Endodermal cell (in vitro differentiated cells): ENCODE measurements around the gene PLEKHO1. TPM values are rescaled to one million over a fixed set of nuclear protein-coding genes. Genes with fewer than 3 reads are reported as not detected.
"Not testable (repeated sequence)": the region's sequence is repeated elsewhere in the genome, so short reads cannot be mapped to it uniquely, and the experiment has no call there.

Experiments
- DNase-seq: peaks from one replicate; pipeline ENCODE4 v3.0.0-alpha.2; 2017
- H3K27ac ChIP-seq: 2 replicates; pipeline ENCODE4 v1.5.1; 2013; ENCODE audit warnings: mild to moderate bottlenecking, low read depth, low read length, moderate library complexity
- H3K27me3 ChIP-seq: 2 replicates; pipeline ENCODE4 v1.6.1; 2013; ENCODE audit warnings: mild to moderate bottlenecking, low read length, moderate library complexity; ENCODE audit not compliant: insufficient read depth, control insufficient read depth, poor library complexity, severe bottlenecking
- H3K36me3 ChIP-seq: 2 replicates; pipeline ENCODE4 v1.7.0; 2013; ENCODE audit warnings: mild to moderate bottlenecking, low read length, moderate library complexity; ENCODE audit not compliant: control insufficient read depth, insufficient read depth
- H3K4me1 ChIP-seq: one replicate; pipeline ENCODE4 v1.7.0; 2013; ENCODE audit warnings: low read length; ENCODE audit not compliant: control insufficient read depth, insufficient read depth
- H3K4me3 ChIP-seq: 2 replicates; pipeline ENCODE4 v1.5.1; 2013; ENCODE audit warnings: mild to moderate bottlenecking, low read length, moderate library complexity
- H3K9ac ChIP-seq: 2 replicates; pipeline ENCODE4 v1.6.1; 2013; ENCODE audit warnings: mild to moderate bottlenecking, low read length, moderate library complexity; ENCODE audit not compliant: poor library complexity, severe bottlenecking; ENCODE audit errors: extremely low read depth
- H3K9me3 ChIP-seq: 2 replicates; pipeline ENCODE4 v1.6.1; 2013; ENCODE audit warnings: mild to moderate bottlenecking, low read length, moderate library complexity; ENCODE audit not compliant: control insufficient read depth
- H3K27ac Mint-ChIP-seq: 2 replicates; pipeline ENCODE4 v1.8.0; 2020; ENCODE audit warnings: mixed read lengths
- H3K27me3 Mint-ChIP-seq: 2 replicates; pipeline ENCODE4 v1.8.0; 2021; ENCODE audit warnings: mild to moderate bottlenecking, mixed read lengths; ENCODE audit not compliant: insufficient read depth
- H3K36me3 Mint-ChIP-seq: 2 replicates; pipeline ENCODE4 v1.8.0; 2020; ENCODE audit warnings: low read depth, mixed read lengths
- H3K4me1 Mint-ChIP-seq: 2 replicates; pipeline ENCODE4 v1.8.0; 2020; ENCODE audit warnings: mixed read lengths
- H3K4me3 Mint-ChIP-seq: 2 replicates; pipeline ENCODE4 v1.8.0; 2020; ENCODE audit warnings: mild to moderate bottlenecking, moderate library complexity, mixed read lengths
- H3K9me3 Mint-ChIP-seq: 2 replicates; pipeline ENCODE4 v1.8.0; 2020; ENCODE audit warnings: mild to moderate bottlenecking, mixed read lengths
- WGBS, 2 experiments: methylation state at CpG; one replicate each; pipeline versions ENCODE4 v1.1.5 to v1.1.7; 2013; ENCODE audit warnings: missing lambda C conversion rate in 2 of 2, mixed read lengths in 1 of 2; ENCODE audit not compliant: insufficient coverage in 1 of 2, insufficient read length in 1 of 2; 5-methylcytosine and 5-hydroxymethylcytosine counted together
- total RNA-seq, 2 donors: library from RNA; stranded (reverse); fragmentation: NEBNext Ultra II Directional in 1 of 2; extraction: Animal tissue kit (Norgen Biotek cat#: 25700) in 1 of 2; gene quantifications; 2 replicates in 1 of 2; 3 replicates in 1 of 2; pipeline ENCODE4 v1.2.1, GENCODE V29; 2021
- TF ChIP-seq, protein P1 (sequence below): fragments of 200-600 bp; sonication (generic); conservative IDR thresholded peaks from 2 replicates; pipeline ENCODE4 v1.5.0; 2021; ENCODE audit warnings: antibody characterized with exemption, mild to moderate bottlenecking

Gene PLEKHO1
- total RNA-seq, 2 donors from 2014 or later: 42.9 to 46.0 TPM

DNA sequence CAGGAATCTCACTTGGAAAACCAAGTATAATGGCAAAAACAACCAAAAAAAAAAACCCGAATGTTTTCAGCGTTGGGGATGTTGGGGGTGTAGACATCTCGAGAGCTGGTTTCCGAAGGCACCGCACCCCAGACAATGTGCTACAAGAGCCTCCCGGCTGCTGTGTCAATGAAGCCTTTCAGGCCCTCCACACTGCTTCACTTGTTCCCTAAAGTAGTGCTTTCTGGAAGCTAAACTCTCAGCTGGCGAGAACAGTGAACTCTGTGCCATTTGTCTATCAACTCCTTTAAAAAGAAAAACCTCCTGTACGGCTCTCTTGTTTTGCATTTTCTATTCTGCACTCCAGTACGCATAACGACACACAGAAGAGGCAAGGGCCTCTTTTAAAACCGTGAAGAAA, 32.5 kb downstream of the PLEKHO1 start:
- no peaks in the 10 kb centered on the region for H3K36me3 ChIP-seq
- no peaks in the 10 kb centered on the region for H3K4me1 Mint-ChIP-seq
- H3K9me3 Mint-ChIP-seq: no peaks in the 10 kb centered on the region
- peak overlapping the region; percentile 82 for H3K27ac ChIP-seq
- TF ChIP-seq, protein P1, sequence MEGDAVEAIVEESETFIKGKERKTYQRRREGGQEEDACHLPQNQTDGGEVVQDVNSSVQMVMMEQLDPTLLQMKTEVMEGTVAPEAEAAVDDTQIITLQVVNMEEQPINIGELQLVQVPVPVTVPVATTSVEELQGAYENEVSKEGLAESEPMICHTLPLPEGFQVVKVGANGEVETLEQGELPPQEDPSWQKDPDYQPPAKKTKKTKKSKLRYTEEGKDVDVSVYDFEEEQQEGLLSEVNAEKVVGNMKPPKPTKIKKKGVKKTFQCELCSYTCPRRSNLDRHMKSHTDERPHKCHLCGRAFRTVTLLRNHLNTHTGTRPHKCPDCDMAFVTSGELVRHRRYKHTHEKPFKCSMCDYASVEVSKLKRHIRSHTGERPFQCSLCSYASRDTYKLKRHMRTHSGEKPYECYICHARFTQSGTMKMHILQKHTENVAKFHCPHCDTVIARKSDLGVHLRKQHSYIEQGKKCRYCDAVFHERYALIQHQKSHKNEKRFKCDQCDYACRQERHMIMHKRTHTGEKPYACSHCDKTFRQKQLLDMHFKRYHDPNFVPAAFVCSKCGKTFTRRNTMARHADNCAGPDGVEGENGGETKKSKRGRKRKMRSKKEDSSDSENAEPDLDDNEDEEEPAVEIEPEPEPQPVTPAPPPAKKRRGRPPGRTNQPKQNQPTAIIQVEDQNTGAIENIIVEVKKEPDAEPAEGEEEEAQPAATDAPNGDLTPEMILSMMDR: no peak
- H3K9ac ChIP-seq: no peak overlapping the region
- no peaks in the 10 kb centered on the region for H3K9me3 ChIP-seq
- H3K27ac Mint-ChIP-seq: no peak overlapping the region
- DNase-seq: no peak
- H3K27me3 Mint-ChIP-seq: no peaks in the 10 kb centered on the region
- no peak overlapping the region for H3K4me3 ChIP-seq
- H3K27me3 ChIP-seq: no peaks in the 10 kb centered on the region
- H3K4me1 ChIP-seq: no peaks in the 10 kb centered on the region
- no peak overlapping the region for H3K4me3 Mint-ChIP-seq
- WGBS, 2 experiments: 80 to 90% methylated on average over 8 to 11 of the region's 11 CpGs
- no peaks in the 10 kb centered on the region for H3K36me3 Mint-ChIP-seq

DNA sequence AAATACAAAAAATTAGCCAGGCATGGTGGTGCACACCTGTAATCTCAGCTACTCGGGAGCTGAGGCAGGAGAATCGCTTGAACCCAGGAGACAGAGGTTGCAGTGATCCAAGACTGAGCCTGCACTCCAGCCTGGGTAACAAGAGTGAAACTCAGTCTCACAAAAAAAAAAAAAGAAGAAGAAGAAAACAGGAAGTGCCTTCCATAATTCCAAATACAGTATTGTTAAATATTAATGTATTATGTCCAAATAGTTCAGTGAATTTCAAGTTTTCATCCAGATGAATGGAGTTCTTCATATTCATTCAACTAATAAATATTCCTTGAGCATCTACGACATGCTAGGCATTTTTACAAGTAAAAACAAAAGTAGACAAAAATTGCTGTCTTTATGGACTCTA, 33.3 kb downstream of the PLEKHO1 start:
- H3K4me1 Mint-ChIP-seq: no peaks in the 10 kb centered on the region
- H3K9me3 ChIP-seq: no peaks in the 10 kb centered on the region
- no peak overlapping the region for H3K9ac ChIP-seq
- H3K27me3 ChIP-seq: no peaks in the 10 kb centered on the region
- no peak overlapping the region for H3K27ac Mint-ChIP-seq
- no peak for DNase-seq
- 93 to 99% methylated on average over 3 of the region's 3 CpGs for WGBS, 2 experiments
- H3K27ac ChIP-seq: no peak overlapping the region
- H3K36me3 Mint-ChIP-seq: no peaks in the 10 kb centered on the region
- no peaks in the 10 kb centered on the region for H3K27me3 Mint-ChIP-seq
- TF ChIP-seq, protein P1: no peak
- no peak overlapping the region for H3K4me3 Mint-ChIP-seq
- no peaks in the 10 kb centered on the region for H3K9me3 Mint-ChIP-seq
- no peak overlapping the region for H3K4me3 ChIP-seq
- H3K4me1 ChIP-seq: no peaks in the 10 kb centered on the region
- no peaks in the 10 kb centered on the region for H3K36me3 ChIP-seq

DNA sequence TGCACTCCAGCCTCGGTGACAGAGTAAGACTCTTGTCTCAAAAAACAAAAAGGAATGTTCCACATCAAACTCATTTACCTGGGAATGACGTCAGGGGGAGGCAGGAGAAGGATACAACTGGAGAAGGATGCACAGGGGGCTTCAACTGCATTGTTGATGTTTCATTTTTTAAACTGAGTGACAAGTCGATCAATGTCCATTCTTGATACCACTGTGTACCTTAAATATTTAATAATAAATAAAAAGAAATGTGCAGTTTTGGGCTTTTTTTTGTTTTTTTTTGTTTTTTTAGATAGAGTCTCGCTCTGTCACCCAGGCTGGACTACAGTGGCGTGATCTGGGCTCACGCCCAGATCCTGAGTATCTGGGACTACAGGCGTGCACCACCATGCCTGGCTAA, 35.8 kb downstream of the PLEKHO1 start:
- Mint-ChIP-seq H3K27me3 (no peaks in the 10 kb centered on the region), H3K9me3 (no peaks in the 10 kb centered on the region), H3K27ac (no peak overlapping the region), H3K4me1 (no peaks in the 10 kb centered on the region), H3K36me3 (no peaks in the 10 kb centered on the region), H3K4me3 (no peak overlapping the region)
- Histone ChIP-seq H3K4me1 (no peaks in the 10 kb centered on the region), H3K9ac (no peak overlapping the region), H3K27ac (no peak overlapping the region), H3K36me3 (no peaks in the 10 kb centered on the region), H3K4me3 (no peak overlapping the region), H3K9me3 (no peaks in the 10 kb centered on the region), H3K27me3 (no peaks in the 10 kb centered on the region)
- WGBS, 2 experiments: 85 to 93% methylated on average over 4 to 7 of the region's 7 CpGs
- DNase-seq: no peak
- TF ChIP-seq, protein P1: no peak

DNA sequence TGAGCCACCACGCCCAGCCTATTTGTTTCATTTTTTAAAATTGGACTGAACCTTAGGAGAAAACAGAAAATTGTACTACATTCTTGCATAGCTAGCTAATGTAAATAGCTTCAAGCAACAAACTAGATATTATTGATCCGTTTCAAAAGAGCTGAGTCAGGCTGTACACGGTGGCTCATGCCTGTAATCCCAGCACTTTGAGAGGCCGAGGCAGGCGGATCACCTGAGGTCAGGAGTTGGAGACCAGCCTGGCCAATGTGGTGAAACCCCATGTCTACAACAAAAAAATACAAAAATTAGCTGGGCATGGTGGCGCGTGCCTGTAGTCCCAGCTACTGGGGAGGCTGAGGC, 36.7 kb downstream of the PLEKHO1 start:
- H3K4me3 ChIP-seq, DNase-seq, H3K9me3 Mint-ChIP-seq, H3K9ac ChIP-seq, H3K4me3 Mint-ChIP-seq, H3K27ac Mint-ChIP-seq, H3K4me1 ChIP-seq, H3K27ac ChIP-seq, H3K36me3 ChIP-seq, H3K27me3 ChIP-seq, H3K4me1 Mint-ChIP-seq, H3K27me3 Mint-ChIP-seq, H3K36me3 Mint-ChIP-seq, H3K9me3 ChIP-seq: not testable (repeated sequence)
- WGBS, 2 experiments: 93 to 97% methylated on average over 7 of the region's 7 CpGs
